NCI-H2029 (cell line): ENCODE data around the gene COX7A2.

Experiments used
- DNase-seq: peaks from one replicate; lab custom pipeline; 2025; lab: John Stamatoyannopoulos, UW

COX7A2 gene, protein sequence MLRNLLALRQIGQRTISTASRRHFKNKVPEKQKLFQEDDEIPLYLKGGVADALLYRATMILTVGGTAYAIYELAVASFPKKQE

DNA sequence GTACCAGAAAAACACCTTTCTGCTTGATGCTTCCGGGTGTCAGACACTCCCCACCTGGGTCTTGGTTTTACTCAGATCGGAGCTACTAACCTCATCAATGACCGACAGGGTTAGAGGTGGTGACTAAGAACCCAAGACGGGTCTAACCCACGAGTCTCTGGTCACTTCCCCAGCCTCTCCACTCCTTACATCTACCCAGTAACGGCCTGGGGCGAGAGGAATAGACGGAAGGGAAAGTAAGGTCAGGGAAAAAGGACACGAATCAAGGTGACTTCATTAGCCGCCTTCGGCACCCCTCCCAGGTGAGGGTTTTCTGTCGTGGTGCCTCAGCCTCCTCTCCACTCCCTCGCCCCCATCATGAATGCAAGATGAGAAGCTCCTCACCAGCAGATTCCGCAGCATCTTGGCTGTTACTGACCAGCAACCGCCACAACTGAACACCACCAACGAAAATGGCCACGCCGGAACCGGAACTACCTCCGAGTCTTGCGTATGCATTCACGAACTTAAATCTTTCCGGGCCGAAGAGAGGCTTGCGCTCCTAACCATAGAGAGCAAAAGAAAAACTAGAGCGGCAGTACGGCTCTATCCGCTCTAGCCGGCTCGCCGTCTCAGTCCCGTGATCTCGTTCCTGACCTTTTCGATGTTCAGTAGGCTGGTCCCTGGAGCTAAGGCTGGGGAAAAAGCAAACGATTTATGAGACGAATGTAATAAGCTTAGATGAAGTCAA, at the start of gene COX7A2:
Gene COX7A2, minus strand, starts transcription at position 469 of the 730 bp plus-strand sequence. Its CDS starts 67 bp downstream, at position 402.
- DNase-seq: peak; percentile 95

DNA sequence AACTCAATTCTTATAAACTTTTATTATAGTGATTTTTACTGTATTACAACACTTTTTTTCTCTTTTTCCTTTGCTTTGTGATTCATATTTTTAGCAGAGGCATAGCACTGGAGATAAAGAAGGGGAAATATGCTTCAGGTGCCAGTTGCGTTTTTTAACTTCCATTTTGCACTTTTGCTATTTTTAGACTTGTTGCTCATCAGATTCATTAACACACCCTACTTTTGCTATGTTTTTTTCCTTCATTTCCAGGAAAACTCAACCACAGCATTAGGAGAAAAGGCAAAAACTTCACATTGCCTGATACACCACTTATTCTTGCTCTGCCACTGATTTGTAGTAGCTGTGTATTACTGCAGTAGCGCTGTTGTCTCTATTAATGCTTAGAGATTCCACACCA, 49.0 kb upstream of the COX7A2 start:
- DNase-seq: no peak

DNA sequence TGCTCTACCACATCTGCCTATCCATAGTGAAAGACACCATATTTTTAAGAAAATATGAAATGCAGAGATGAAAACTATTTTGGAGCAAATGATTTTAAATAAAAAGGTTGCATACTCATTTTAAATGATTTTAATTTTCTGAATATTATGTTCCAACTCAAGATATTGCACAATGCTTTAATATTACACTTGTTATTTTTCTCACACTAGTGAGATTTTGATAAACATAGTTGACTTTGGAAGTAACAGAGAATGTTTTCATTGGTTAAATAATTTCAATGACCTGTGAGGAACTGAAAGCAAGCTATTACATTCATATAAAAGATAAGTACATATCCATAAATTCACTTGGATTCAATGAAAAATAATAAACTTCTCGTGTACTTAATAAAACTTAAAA, 48.1 kb upstream of the COX7A2 start:
- DNase-seq: no peak

DNA sequence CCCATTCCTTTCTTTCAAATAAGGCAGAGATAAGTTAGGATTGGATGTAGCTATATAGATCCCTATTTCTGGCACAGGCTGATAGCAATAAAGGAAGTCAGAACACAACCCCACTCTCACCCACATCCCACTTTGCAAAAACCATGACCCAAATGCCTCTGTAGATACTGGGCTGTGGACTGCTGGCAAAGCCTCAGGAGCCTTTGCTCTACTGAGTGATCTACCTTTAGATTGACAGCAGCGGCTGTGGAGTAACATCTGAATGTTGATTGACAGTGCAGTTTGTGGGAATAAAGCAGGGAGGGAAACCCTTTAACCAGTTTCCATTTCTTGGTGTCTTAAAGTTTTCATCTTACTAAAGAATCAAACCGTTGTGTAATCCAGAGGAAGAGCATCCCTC, 47.7 kb upstream of the COX7A2 start:
- no peak for DNase-seq

DNA sequence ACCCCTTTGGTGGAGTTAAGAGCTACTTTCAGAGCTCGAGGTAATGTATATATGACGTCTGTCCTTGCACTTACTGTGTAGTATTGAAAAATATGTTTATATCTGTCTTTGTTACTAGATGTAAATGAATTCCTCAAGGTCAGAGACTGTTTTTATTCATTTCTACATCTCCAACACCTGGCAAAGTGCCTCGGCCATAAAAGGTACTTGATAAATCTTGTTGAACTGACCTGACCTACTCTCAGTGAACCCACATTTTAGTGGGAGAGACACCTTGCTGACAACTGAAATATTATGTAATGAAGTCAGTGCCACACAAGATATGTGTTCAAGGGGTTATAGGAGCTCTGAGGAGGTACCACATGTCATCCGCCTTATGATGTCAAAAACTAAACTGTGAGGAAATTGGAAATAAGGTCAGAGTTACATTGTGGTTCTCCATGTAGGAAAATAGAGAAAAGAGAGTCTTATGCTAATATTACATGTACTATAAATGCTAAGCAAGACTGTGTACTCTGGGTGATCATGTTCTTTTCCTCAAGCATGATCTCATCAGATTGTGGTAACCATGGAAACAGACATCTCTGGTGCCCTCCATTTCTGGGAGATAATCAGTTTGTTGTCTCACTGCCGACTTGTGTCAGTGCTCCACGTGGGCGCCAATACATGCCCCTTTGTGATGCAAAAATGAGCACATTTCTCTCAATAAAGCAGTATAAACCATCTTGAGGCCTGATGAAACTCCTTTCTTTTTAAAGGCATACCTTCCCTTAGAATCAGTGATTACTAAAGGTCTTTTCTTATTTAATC, 46.7 kb upstream of the COX7A2 start:
- no peak for DNase-seq

DNA sequence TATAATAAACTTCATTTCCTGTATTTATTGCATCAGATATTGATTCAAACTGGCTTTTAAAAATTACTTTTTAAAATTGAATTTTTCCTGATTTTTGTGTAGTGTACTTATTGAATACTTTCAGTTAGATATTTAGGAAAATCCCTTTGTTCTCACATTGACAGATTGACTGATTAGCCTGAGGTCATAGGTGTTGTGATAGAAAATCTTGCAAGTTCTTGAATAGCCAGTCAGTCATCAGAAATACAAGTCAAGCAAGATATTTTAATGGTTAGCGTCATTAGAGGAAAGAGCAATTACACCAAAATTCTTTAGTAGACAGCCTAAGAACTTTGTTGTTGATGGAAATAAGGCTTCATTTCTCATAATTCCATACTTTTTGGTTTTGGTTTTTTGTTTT, 44.4 kb upstream of the COX7A2 start:
- DNase-seq: no peak

DNA sequence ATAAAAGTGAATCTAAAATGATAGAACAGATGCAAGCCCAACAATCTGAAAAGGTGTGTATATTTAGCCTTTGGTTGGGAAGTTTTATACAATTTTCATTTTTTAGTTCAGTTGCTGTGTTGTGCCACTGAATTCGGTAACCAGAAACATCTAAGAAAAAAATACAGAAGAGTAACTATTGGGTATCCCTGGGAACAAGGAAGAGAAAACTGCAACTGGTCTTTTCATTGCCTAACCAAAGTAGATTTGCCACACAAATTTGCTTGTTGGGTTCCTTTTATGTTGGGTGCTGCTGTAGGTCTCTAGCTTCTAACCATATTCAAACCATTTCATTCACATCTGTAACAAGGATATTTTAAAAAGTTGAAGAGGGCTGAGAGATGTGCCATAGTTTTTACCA, 43.8 kb upstream of the COX7A2 start:
- DNase-seq: no peak

DNA sequence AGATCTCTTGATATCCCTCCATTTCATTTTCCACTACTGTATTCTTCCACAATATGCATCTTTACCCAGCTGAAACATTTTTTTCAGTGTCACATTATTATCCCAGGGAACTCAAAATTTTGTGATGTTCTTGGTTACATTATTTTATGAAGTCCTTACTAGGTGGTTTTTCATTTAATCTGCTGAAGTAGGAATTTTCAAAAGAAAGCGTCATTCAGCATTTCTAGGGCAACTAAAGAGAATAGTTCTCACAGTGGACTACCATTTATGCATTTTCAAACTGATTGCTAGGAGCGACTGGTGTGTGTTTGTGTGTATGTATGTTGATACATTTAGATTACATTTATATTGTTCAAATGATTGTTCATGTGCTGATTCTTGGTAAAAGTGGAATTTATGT, 43.4 kb upstream of the COX7A2 start:
- no peak for DNase-seq

DNA sequence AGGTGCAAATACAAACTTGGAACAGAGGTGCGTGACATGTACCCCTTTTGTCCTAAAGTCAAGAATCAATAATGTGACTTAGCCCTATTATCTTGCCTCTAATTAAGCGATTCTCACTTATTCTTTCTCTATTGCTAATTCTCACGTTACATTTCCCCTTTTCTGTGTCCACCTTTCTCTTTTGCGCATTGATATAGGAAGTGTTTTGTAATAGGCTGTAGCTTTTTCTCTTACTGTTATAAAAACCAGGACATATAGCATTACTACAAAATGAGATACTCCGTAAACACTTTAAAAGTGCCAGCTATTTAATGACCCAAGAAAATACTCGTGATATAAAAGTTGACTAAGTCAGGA, 41.7 kb upstream of the COX7A2 start:
- DNase-seq: no peak

DNA sequence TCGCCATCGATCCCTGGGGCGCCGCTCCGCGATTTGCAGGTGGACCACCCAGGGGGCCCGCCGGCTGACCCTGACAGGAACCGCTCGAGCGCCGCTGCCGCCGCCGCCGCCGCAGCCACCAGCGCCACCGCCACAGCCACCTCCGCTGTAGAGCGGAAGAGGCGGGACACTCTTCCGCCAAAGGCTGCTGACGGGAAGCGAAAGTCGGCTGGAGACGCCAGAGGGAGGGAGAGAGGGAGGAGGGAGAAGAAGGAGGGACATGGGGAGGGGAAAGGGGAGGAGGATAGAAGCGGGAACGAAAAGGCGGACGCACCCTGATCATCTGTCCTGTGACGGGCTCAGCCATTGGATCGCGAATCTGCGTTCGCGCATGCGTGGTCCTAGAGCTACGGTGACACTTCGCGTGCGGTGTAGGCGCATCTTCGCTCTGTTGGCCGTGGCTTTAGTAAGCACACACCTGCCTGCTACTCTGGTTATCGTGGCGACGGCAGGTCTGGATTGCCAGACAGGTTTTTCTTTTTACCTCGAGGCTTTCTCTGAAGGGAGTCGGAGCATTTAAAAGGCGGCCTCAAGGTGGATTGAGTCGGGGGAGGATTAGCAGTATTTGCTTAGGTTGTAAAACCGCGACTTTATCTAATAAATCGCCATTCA, 41.2 kb upstream of the COX7A2 start, which contains the start of gene TMEM30A:
Gene TMEM30A, minus strand, starts transcription at position 161 of the 651 bp plus-strand sequence. Its CDS starts 154 bp downstream, at position 7.
- DNase-seq: peak; percentile 99

DNA sequence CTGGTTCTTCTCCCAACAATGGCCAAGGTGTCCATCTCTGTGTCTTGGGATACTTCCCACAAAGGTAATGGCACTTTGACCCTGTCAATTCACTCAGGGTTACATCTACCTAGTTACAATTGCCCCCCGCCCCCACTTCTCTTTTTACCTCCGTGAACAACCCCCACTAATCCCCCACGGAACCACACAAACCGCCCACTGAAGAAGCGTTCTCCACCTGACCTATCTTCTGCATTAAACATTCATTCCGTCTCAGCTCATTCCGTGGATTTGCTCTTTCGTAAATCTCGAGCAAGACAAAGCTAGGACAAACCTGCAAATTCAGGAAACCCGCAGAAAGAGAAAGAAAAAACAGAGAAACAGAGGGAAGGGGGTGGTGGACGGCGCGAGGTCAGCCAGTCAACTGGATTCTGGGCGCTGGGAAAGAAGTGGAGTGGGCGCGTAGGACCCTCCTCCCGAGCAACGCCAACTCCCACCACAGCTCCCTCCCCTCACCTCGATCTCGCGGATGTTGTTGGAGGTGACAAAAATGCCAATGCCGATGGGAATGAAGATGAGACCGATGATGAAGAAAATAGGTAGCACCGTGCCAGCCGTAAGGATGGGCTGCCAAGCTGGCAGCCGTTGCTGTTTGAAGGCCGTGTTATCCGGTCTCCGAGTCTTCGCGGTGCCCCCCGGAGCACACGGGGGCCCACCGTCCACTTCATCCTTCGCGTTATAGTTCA, 40.5 kb upstream of the COX7A2 start:
- DNase-seq: no peak

DNA sequence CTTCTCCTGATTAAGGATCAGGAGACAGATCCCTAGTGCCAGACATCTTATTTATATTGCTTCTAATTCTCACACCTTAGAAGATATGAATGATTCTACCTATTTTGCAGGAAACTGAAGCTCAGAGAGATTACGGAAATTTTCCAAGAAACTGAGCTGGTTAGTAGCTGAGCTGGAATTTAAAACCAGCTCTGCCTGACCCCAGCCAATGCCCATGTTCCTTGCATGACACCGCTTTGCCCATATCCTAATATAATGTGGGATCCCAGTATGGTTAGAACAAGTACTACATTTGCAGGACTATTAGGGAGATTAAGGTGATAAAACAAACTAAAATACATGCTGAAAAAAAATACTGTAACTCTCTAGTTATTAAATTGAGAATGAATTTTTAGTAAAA, 39.1 kb upstream of the COX7A2 start:
- DNase-seq: no peak

DNA sequence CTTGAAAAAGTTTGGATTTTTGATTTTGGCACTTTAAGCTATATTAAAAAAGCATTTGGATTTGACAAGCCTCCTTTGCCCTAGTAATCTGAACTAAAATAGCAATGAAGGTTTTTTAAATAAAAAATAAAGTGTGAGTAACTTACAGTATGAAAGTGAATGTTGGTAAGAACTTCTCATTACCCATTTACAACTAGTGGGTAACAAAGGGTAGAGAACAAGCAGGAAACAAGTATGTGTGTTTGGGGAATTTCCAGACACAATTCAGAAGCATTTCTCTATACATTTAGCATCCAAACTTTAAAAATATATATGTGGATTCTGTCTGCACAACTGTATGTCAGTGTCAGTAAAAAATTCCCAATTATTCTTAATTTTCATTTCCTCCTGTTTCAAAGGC, 38.1 kb upstream of the COX7A2 start:
- no peak for DNase-seq

DNA sequence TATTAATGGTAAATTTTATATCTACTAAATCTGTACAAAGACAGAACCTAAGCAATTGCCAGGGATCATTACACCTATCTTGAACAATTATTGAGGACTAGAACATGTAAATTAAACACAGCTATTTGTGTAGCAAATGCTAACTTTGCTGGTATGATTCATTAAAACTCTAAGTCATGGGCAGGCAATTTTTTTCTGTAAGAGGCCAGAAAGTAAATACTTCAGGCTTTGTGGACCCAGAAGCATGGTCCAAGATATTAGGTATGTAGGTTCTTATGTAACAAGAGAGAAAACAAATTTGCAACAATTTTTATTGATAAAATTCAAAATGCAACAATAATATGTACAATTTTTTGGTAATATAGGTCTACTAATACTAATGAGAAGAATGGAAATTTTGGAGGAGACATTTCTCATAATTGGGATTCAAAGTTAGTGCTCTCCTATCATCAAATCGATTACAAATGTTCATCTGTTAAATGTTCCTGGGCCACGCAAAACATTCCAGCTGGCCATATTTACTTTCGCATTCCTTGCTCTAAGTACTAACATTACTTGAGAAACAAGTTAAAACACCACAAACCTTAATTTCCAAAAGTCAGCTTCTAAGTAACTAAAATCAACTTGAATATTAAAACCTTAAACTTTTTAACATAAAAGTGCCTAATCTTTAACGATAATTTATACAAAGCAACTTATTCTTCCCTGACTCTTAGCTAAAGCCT, 36.7 kb upstream of the COX7A2 start:
- DNase-seq: no peak

DNA sequence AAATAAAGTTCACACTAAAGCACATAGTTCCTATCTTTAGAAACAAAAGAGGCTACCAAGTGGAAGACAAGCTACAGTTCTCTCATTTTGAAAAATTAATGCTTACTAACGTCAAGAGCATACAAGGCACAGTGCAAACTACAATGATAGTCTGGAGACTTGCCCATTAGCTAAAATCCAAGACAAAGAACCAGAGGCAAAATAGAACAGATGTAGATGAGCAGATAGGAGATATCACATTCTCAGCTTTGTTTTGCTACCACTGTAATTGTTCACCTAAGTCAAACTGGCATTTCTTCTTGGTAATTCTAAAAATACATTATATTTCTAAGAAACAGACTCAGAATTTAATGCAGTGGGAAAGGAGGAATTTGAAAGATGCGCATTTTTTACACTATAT, 35.8 kb upstream of the COX7A2 start:
- DNase-seq: no peak

DNA sequence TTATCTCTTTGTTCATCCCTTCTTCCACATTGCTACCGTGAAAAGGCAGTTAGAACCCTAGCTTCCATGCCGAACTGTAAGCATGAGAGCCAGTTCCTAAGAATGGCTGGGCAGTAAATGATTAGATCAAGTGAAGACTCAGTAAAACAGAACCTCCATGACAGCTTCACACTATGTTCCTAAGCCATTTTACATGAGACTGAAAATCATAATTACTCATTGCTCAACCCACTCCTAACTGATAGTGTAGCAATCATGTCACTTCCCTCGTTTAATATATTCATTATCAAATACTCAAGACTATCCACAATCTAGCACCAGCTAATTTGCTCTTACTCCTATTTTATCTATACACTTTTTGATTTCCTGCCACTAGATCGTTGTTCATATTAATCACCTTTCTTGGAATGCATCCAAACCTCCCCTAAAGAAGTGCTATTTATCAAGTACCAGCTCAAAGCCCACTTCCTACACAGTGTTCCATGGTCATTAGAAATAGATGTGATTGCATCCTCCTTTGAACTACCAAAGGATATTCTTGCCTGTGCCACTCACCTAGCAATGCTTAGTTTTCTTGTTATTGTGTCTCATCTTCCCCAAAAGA, 35.0 kb upstream of the COX7A2 start:
- DNase-seq: no peak

DNA sequence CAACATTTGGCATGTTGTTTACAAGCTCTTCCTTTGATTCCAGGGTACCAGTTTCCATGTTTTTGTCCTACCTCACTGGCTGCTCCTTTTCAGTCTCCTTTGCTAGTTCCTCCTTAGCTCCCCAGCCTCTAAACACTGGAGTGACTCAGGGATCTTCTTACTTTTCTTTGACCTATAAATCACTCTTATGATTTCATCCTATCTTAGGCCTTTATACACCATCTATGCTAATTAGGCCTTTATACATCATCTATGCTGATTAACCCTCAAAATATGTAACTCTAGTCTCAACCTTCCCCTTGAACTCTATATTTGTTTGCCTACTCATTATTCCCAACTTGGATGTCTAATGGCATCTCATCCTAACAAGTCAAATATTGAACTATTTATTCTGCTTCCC, 31.5 kb upstream of the COX7A2 start:
- DNase-seq: no peak

DNA sequence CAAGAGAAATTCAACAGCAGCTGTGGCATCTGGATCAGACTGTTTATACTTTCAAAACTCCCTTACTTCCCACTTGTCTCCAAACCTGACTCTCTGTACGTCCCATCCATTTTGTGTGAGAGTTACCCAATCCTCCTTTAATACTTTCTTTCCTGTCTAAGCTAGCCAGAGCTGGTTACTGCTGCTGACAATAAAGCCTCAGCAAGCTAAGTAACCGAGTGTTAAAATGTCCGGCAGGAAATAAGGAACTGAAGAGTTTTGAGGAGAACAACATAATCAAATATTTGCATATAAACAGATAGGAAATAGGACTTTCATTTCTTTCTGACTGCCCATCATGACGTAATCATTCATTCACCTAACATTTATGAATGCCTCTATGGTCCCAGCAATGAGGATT, 29.4 kb upstream of the COX7A2 start:
- no peak for DNase-seq

DNA sequence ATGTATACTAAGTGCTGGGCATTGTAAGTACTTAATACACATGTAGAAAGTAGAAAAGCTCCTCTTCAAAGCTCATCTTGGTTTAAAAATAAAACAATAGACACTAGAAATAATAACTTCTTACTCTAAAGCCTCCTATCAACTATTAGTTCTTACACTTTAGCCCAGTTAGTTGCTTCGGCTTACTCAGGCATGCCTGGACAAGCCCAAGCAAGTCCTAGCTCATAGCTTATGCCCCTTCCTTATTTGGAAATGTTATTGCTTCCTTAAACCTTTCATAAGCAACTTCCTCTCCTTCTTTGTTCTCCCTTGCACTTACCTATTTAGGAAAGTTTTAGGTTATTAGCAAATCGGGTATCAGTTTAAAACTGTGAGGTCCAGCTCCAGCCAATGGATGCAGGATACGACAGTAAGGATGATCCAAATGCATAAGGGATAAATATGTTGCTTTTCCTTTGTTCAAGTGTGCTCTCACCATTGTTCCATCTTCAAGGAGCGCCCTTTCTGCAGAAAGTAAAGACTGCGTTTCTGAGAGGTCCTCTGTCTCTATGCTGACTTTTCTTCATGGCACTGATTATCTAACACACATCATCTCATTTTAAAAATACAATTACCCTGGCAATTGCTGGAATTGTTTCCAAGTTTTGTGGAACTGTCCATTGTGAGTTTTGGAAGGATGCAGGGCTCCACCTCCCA, 28.7 kb upstream of the COX7A2 start:
- DNase-seq: no peak

DNA sequence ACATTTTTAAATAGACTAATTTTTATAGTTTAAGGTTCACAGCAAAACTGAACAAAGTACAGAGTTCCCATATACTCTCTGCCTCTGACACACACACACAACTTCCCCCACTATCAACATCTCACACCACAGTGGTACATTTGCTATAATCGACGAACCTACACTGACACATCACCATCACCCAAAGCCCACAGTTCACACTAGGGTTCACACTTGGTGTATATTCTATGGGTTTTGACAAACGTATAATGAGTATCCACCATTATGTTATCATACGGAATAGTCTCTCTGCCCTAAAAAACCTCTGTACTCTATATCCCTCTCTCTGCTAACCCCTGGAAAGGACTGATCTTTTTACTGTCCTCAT, 25.4 kb upstream of the COX7A2 start:
- no peak for DNase-seq
